Dermis microvascular lymphatic vessel endothelial cell (primary cell): ENCODE results near the gene RFX8. TPM values are rescaled to one million over a fixed set of nuclear protein-coding genes. Genes with fewer than 3 reads are reported as not detected.

Experiments
- DNase-seq, 2 donors: peaks; one replicate each; pipeline versions ENCODE4 v3.0.0 to v3.0.0-alpha.2; 2010; ENCODE audit warnings: low read depth in 2 of 2
- total RNA-seq: library from RNA; depleted of rRNA; stranded (reverse); fragments of >200 nt; gene quantifications from 2 replicates; pipeline ENCODE4 v1.2.1, GENCODE V29; 2014

The RFX8 gene
- total RNA-seq, 1 donor from 2014 or later, result 0.51 TPM

DNA sequence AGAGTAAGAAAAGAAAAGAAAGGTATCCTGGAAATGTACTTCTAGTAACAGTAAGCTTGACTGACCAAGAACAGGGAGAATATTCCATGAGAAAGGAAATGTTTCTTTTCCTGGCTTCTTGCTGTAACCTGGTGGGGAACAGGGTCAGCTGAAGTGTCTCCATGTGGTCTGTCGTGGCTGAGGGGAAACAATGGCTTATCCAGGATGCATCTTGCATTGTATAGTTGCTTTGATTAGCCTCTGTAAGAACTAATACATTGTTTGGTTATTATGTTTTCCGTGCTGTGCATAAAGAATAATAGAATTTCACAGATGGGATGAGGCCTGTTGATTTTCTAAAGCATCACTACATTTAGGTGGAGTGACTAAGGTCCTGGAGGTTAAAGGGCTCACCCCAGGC, 92.5 kb downstream of the RFX8 start:
- peak in 1 of 2 donors; percentile 93 for DNase-seq

GRCh38 chr2:101380376-101380775, 94.5 kb downstream of the RFX8 start:
- DNase-seq, result peak in 1 of 2 donors; percentile 73

- DNase-seq, result no peak
Observed at GRCh38 chr2:101379091-101379490, 95.8 kb downstream of the RFX8 start.

GRCh38 chr2:101375653-101376052, 99.3 kb downstream of the RFX8 start:
- no peak for DNase-seq

DNA sequence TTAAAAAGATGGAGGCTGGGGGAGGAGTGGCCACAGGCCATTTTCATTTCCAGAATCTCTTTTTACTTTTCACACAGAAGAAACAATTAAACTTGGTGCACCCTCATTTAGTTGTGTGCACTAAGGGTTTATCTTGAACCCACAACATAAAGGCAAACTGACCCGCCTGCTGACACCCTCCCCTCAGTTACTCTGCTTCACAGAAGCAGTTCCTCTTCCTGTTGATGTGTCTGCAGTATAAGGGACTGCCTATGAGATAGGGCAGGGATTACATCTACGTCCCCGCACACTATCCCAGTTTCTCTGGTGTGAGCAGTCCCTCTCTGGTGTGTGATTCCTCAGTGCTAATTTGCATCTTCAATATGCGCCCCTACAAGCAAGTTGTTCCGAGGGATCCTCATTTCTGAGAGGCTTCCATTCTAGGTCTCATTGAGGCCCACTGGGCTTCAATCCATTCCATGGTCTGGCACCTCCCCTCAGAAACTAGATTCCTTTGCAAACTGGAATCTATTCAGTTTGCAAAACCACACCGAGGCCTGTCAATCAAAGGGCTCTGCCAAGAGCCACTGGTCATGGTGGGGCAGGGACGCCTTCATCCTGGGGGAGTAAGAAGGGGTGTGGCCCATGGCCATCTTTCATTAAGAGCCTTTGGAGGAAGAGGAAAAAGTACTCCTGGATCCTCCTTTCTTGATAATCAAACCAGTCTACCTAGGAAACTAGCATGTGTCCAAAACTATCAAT, 99.9 kb downstream of the RFX8 start:
- DNase-seq, result no peak

- no peak for DNase-seq
Observed at GRCh38 chr2:101372792-101373191, 102.1 kb downstream of the RFX8 start.

DNA sequence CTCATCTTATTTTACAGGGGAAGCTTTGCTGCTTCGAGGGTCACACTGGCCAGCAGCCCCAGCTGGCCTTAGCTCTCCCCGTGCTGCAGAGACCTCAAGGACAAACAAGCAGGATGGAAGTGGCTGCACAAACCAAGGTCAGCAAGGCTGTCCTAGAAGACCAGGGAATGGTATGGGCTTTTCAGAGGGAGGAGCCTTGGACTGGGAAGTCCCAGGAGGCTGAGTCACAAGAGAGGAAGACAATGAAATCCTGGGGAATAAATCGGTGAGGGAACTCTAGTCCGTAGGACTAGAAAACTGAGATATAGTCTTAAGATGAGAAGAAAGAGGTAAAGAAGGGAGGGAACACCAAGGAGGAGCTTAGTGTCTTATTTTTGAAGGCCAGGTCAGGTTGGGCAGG, 103.3 kb downstream of the RFX8 start:
- peak in 1 of 2 donors; percentile 19 for DNase-seq

GRCh38 chr2:101369100-101369499, 105.8 kb downstream of the RFX8 start:
- DNase-seq, result no peak

DNA sequence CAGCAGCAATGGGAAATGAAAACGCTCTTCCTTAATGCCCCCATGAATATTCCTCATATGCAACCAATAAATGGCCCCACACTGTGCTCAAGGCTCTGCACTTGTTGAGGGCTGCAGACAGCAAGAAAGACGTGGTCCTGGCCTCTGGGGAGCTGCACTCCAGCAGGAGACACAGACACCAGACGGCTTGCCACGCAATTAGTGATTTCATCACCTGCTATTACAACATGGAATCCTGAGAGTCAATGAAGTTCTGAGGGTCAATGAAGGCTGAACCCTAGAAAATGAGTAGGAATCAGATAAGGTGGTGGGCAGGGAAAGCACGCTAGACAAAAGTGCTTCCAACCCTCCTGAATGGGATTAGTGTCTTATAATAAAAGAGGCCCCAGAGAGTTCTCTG, 106.5 kb downstream of the RFX8 start:
- no peak for DNase-seq

- no peak for DNase-seq
Observed at GRCh38 chr2:101367508-101367907, 107.4 kb downstream of the RFX8 start.

DNA sequence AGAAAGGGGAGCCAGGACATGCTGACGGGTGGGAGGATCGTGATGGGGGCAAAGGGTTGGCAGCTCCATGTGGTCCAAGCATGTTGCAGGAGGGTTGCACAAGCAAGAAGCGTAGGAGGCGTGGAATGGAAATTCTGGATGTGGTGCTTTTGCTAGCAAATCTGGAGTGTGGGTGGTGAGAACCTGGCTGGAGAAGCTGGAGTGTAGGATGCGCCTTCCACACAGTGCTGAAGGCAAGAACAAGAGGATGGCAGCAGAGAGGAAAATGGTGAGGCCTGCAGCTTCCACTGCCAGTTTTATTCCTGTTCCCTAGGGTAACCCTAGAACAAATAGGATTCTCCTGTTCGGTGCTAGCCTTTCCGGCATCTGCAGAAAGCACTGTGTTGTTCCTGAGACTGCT, 110.0 kb downstream of the RFX8 start:
- DNase-seq, result no peak

GRCh38 chr2:101362777-101363176, 112.1 kb downstream of the RFX8 start:
- DNase-seq, result no peak

GRCh38 chr2:101362316-101362715, 112.6 kb downstream of the RFX8 start:
- no peak for DNase-seq

DNA sequence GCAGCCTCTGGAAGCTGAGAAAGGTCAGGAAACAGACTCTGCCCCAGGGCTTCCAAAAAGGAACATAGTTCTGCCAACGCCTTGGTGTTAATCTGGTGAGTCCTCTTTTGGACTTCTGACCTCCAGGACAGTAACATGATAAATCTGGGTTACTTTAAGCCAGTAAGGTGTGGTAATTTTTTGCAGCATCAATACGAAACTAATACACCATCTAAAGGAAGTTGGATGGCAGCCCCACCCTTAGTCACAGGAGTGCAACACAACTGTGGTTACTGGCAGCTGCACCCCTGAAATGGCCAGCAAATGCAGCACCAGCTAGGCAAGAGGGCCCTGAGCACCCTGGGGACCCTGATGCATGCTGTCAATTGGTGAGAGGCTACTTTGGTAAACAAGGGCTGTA, 113.4 kb downstream of the RFX8 start:
- no peak for DNase-seq

DNA sequence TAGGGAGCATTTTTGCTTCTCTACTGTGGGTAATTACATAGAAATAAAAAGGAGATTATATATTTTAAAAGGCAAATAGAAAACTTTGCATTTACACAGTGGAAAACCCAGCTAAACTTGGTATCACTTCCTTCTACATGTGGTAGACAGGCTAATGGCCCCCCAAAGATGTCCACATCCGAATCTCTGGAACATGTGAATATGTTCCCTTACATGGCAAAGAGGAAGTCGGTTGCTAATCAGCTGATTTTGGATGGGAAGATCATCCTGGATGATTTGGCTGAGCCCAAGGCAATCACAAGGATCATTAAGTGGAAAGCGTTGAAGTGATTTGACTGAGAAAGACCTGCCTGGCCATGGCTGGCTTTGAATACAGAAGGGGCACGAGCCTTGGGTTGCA, 113.8 kb downstream of the RFX8 start:
- no peak for DNase-seq

GRCh38 chr2:101360232-101360631, 114.7 kb downstream of the RFX8 start:
- DNase-seq, result no peak

- no peak for DNase-seq
Observed at GRCh38 chr2:101359410-101359954, 115.4 kb downstream of the RFX8 start.

GRCh38 chr2:101357376-101357775, 117.5 kb downstream of the RFX8 start:
- no peak for DNase-seq

- DNase-seq, result no peak
Observed at GRCh38 chr2:101356521-101356920, 118.4 kb downstream of the RFX8 start.

DNA sequence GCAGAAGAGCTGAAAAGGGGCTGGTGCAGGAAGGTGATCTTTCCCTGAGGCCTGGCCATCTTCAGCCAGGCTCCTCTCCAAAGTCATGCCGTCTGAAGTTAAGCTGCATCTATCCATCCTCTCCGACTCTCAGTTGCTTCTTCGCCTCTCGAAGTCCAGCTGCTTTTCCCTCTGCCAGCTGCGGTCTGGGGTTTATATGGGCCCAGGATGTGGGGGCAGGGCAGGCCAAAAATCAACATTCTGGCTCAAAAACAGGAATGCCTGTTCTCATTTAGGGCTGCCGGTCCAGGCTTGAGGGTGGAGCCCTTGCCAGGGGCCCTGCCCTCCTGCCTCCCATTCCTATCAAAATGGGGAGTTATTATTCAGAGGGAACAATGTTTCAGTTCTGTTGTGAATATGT, 118.9 kb downstream of the RFX8 start:
- DNase-seq, result no peak

GRCh38 chr2:101355401-101356054, 119.4 kb downstream of the RFX8 start:
- no peak for DNase-seq

DNA sequence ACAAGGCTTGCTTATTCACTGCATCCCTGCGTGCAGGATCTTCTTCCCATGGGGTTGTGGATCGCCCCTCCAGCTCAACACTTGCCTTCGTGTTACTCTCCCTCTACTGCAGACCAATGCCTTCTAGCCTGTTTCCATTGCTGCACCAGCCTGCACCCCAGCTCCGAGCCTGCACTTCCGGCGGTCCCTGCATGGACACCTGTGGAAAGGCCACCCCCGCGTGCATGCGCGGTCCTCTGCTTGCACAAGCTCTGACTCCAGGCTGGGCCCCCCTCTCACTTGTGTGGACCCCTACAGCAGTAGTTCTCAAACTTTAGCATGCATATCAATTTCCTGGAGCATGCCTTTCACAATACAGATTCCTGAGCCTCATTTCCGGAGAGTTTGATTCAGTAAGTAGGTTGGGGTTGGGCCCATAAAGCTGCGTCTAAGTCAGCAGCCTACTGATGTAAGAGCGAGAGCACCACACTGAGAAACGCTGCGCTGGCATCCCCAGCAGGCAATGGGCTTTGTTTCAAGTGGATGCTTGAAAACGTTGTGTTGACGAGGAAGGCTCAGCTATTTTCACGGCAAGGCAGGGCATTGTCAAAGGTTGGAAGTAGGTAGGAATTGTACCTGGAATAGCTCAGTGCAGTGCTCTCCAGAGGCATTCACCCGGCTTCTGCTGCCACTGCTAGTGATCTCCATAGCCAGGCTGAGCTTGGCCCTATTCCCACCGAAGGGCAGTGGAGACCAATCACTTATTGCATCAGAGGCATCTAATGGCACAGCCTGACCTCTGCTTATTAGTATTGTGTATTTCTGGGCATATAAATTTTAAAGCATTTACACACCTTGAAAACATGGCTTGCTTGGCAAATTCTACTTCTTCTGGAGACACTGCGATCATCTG, 120.2 kb downstream of the RFX8 start:
- DNase-seq, result no peak
